ENCODE data around the gene NOTCH4.

DNA sequence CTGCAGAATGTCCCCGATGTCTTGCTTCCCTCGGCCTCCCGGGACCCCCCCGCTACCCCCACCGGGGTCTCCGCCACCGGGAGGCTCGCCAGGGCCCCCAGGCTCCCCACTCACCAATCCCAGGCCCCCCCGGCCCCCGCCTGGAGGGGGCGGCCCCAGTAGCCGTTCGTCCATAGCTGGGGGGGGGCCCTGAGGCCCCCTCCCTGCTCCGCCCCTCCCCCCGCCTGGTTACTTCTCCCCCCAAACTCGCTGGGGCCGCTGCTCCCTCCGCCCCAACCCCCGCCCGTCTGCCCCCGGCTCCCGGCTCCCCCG lies 34.2 kb downstream of the NOTCH4 start:
- TF ChIP-seq, protein P1, sequence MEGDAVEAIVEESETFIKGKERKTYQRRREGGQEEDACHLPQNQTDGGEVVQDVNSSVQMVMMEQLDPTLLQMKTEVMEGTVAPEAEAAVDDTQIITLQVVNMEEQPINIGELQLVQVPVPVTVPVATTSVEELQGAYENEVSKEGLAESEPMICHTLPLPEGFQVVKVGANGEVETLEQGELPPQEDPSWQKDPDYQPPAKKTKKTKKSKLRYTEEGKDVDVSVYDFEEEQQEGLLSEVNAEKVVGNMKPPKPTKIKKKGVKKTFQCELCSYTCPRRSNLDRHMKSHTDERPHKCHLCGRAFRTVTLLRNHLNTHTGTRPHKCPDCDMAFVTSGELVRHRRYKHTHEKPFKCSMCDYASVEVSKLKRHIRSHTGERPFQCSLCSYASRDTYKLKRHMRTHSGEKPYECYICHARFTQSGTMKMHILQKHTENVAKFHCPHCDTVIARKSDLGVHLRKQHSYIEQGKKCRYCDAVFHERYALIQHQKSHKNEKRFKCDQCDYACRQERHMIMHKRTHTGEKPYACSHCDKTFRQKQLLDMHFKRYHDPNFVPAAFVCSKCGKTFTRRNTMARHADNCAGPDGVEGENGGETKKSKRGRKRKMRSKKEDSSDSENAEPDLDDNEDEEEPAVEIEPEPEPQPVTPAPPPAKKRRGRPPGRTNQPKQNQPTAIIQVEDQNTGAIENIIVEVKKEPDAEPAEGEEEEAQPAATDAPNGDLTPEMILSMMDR (IDR thresholded peaks at IDR 0.05): no peak
- TF ChIP-seq POLR2A (IDR thresholded peaks at IDR 0.05): no peak
